Germinal center (tissue), 1 donor: Measurements from ENCODE around the gene NAALADL2.

ENCODE experiments used
- DNase-seq: peaks from one replicate; pipeline ENCODE4 v3.0.0; 2012; ENCODE audit warnings: mixed read lengths, low spot score

The NAALADL2 gene

GRCh38 chr3:175212896-175213295, 353.8 kb downstream of the NAALADL2 start:
- DNase-seq = no peak

GRCh38 chr3:175214216-175214615, 355.1 kb downstream of the NAALADL2 start:
- DNase-seq = no peak

GRCh38 chr3:175215833-175216232, 356.7 kb downstream of the NAALADL2 start:
- DNase-seq = no peak

GRCh38 chr3:175222356-175222755, 363.2 kb downstream of the NAALADL2 start:
- no peak for DNase-seq

GRCh38 chr3:175224051-175224450, 364.9 kb downstream of the NAALADL2 start:
- no peak for DNase-seq

GRCh38 chr3:175226444-175226843, 367.3 kb downstream of the NAALADL2 start:
- no peak for DNase-seq

GRCh38 chr3:175227126-175227525, 368.0 kb downstream of the NAALADL2 start:
- no peak for DNase-seq

GRCh38 chr3:175233957-175234940, 375.1 kb downstream of the NAALADL2 start:
- DNase-seq = no peak

GRCh38 chr3:175238801-175239200, 379.7 kb downstream of the NAALADL2 start:
- DNase-seq = no peak

GRCh38 chr3:175240921-175241320, 381.8 kb downstream of the NAALADL2 start:
- DNase-seq = no peak

GRCh38 chr3:175242243-175242642, 383.1 kb downstream of the NAALADL2 start:
- no peak for DNase-seq

- no peak for DNase-seq
Observed at GRCh38 chr3:175246234-175246633, 387.1 kb downstream of the NAALADL2 start.

GRCh38 chr3:175246766-175247165, 387.6 kb downstream of the NAALADL2 start:
- no peak for DNase-seq

- DNase-seq = no peak
Observed at GRCh38 chr3:175247629-175248028, 388.5 kb downstream of the NAALADL2 start.

GRCh38 chr3:175248832-175249231, 389.7 kb downstream of the NAALADL2 start:
- no peak for DNase-seq

GRCh38 chr3:175255698-175256097, 396.6 kb downstream of the NAALADL2 start:
- no peak for DNase-seq

GRCh38 chr3:175257123-175257522, 398.0 kb downstream of the NAALADL2 start:
- no peak for DNase-seq

- no peak for DNase-seq
Observed at GRCh38 chr3:175258763-175259162, 399.6 kb downstream of the NAALADL2 start.

GRCh38 chr3:175260145-175260794, 401.1 kb downstream of the NAALADL2 start:
- no peak for DNase-seq

- DNase-seq = no peak
Observed at GRCh38 chr3:175266478-175266877, 407.3 kb downstream of the NAALADL2 start.

- DNase-seq = no peak
Observed at GRCh38 chr3:175267121-175267531, 408.0 kb downstream of the NAALADL2 start.

GRCh38 chr3:175267561-175267960, 408.4 kb downstream of the NAALADL2 start:
- no peak for DNase-seq

GRCh38 chr3:175269394-175269793, 410.3 kb downstream of the NAALADL2 start:
- no peak for DNase-seq
